SK-N-SH (cell line): ENCODE measurements around the gene ARFGAP1. TPM values are rescaled to one million over a fixed set of nuclear protein-coding genes. Genes with fewer than 3 reads are reported as not detected.

Experiments used
- CTCF ChIA-PET: fragments of 300-600, 350-600 bp; formaldehyde crosslinking; extraction: SDS; loops from one replicate; lab custom pipeline; 2021; lab: Yijun Ruan, JAX
- POLR2A ChIA-PET: fragments of 350-600 bp; sonication (Branson Sonifier 250); formaldehyde crosslinking; extraction: SDS; loops from one replicate; lab custom pipeline; 2020; ENCODE audit warnings: antibody characterized with exemption, inconsistent platforms; lab: Yijun Ruan, JAX
- DNase-seq: peaks from one replicate; pipeline ENCODE4 v3.0.0; 2012
- H2AFZ ChIP-seq: fragments of 200-600 bp; sonication (generic); 2 replicates; pipeline ENCODE4 v1.8.1; 2016; ENCODE audit warnings: antibody characterized with exemption, mild to moderate bottlenecking, low read depth
- H3F3A ChIP-seq: fragments of 200-600 bp; sonication (generic); replicated peaks from 2 replicates; pipeline ENCODE3; 2016; ENCODE audit warnings: antibody characterized with exemption, mild to moderate bottlenecking; ENCODE audit not compliant: insufficient read depth
- H3K27ac ChIP-seq, 2 experiments: fragments of 200-500 bp in 1 of 2; fragments of 200-600 bp in 1 of 2; sonication (Bioruptor generic) in 1 of 2; sonication (generic), shearing (Covaris generic) in 1 of 2; 2 replicates each; pipeline versions ENCODE4 v1.5.1 to v1.6.1; 2014 to 2016; ENCODE audit warnings: low read depth in 2 of 2, inconsistent platforms in 1 of 2, low read length in 1 of 2, mild to moderate bottlenecking in 1 of 2, mixed read lengths in 1 of 2
- H3K27me3 ChIP-seq: fragments of 200-600 bp; sonication (generic), shearing (Covaris generic); 2 replicates; pipeline ENCODE4 v1.6.1; 2016; ENCODE audit warnings: mixed run types; ENCODE audit not compliant: insufficient read depth
- H3K36me3 ChIP-seq, 2 experiments: fragments of 200-500 bp in 1 of 2; fragments of 200-600 bp in 1 of 2; sonication (Bioruptor generic) in 1 of 2; sonication (generic) in 1 of 2; replicated peaks in 1 of 2; 2 replicates each; pipeline versions ENCODE3 to v1.5.1; 2014 to 2016; ENCODE audit warnings: low read length in 1 of 2, mild to moderate bottlenecking in 1 of 2; ENCODE audit not compliant: insufficient read depth in 2 of 2, control insufficient read depth in 1 of 2
- H3K4me1 ChIP-seq, 2 experiments: fragments of 200-500 bp in 1 of 2; fragments of 200-600 bp in 1 of 2; sonication (Bioruptor generic) in 1 of 2; sonication (generic), shearing (Covaris generic) in 1 of 2; 2 replicates each; pipeline versions ENCODE4 v1.5.1 to v1.6.1; 2014 to 2016; ENCODE audit warnings: low read depth in 1 of 2, low read length in 1 of 2, mixed run types in 1 of 2; ENCODE audit not compliant: insufficient read depth in 2 of 2, control insufficient read depth in 1 of 2
- H3K4me2 ChIP-seq: fragments of 200-600 bp; sonication (generic), shearing (Covaris generic); 2 replicates; pipeline ENCODE4 v1.6.1; 2017; ENCODE audit warnings: mixed run types
- H3K4me3 ChIP-seq, 2 experiments: fragments of 200-500 bp in 1 of 2; fragments of 200-600 bp in 1 of 2; sonication (Bioruptor generic) in 1 of 2; sonication (generic), shearing (Covaris generic) in 1 of 2; 2 replicates each; pipeline versions ENCODE4 v1.5.1 to v1.8.1; 2014 to 2016; ENCODE audit warnings: low read depth in 2 of 2, inconsistent platforms in 1 of 2, low read length in 1 of 2, mild to moderate bottlenecking in 1 of 2, mixed read lengths in 1 of 2, moderate library complexity in 1 of 2
- H3K79me2 ChIP-seq: fragments of 200-600 bp; sonication (generic); 2 replicates; pipeline ENCODE4 v1.8.1; 2017; ENCODE audit warnings: mild to moderate bottlenecking; ENCODE audit not compliant: insufficient read depth
- H3K9ac ChIP-seq: fragments of 200-600 bp; sonication (generic); 2 replicates; pipeline ENCODE4 v1.6.1; 2017; ENCODE audit warnings: mixed run types
- H3K9me2 ChIP-seq: fragments of 200-600 bp; sonication (generic); 2 replicates; pipeline ENCODE4 v1.6.1; 2017; ENCODE audit warnings: mixed run types
- H3K9me3 ChIP-seq: fragments of 200-600 bp; sonication (generic); 2 replicates; pipeline ENCODE4 v1.6.1; 2017; ENCODE audit warnings: mixed run types, mild to moderate bottlenecking, moderate library complexity
- H4K20me1 ChIP-seq: fragments of 200-600 bp; sonication (generic); 2 replicates; pipeline ENCODE4 v1.6.1; 2017; ENCODE audit warnings: mild to moderate bottlenecking, mixed run types; ENCODE audit not compliant: insufficient read depth
- CHD2 ChIP-seq: fragments of 150-350 bp; IDR thresholded peaks from 2 replicates; pipeline ENCODE4 v1.6.1; 2018; ENCODE audit warnings: low read length; ENCODE audit not compliant: partially characterized antibody
- CTCF ChIP-seq: fragments of 200-600 bp; sonication (generic); IDR thresholded peaks from 2 replicates; pipeline ENCODE4 v1.6.1; 2017; ENCODE audit warnings: antibody characterized with exemption, mild to moderate bottlenecking, moderate library complexity
- EP300 ChIP-seq, 2 experiments: IDR thresholded peaks; 2 replicates each; pipeline versions ENCODE4 v1.4.0 to v1.6.1; 2012; ENCODE audit warnings: borderline replicate concordance in 1 of 2, low read depth in 1 of 2, low read length in 1 of 2
- GATA2 ChIP-seq: sonication (generic); formaldehyde crosslinking; IDR thresholded peaks from 2 replicates; pipeline ENCODE4 v1.5.0; 2020; ENCODE audit warnings: mild to moderate bottlenecking, missing genetic modification reagents
- MXI1 ChIP-seq: IDR thresholded peaks from 2 replicates; pipeline ENCODE4 v1.6.1; 2012; ENCODE audit warnings: mild to moderate bottlenecking, low read depth, low read length, improper control_type of control experiment
- NFIC ChIP-seq: IDR thresholded peaks from 2 replicates; pipeline ENCODE4 v1.4.0; 2012; ENCODE audit warnings: borderline replicate concordance
- NRF1 ChIP-seq: IDR thresholded peaks from 2 replicates; pipeline ENCODE4 v1.6.1; 2012; ENCODE audit warnings: low read depth, mild to moderate bottlenecking, low read length
- POLR2AphosphoS5 ChIP-seq: IDR thresholded peaks from 2 replicates; pipeline ENCODE4 v1.6.1; 2012; ENCODE audit warnings: low read depth, low read length
- RFX5 ChIP-seq: IDR thresholded peaks from 2 replicates; pipeline ENCODE4 v1.6.1; 2012; ENCODE audit warnings: mild to moderate bottlenecking, improper control_type of control experiment, low read length
- TEAD4 ChIP-seq: IDR thresholded peaks from 2 replicates; pipeline ENCODE4 v1.4.0; 2012; ENCODE audit warnings: mild to moderate bottlenecking, borderline replicate concordance; ENCODE audit not compliant: insufficient read depth
- ZBTB33 ChIP-seq: IDR thresholded peaks from 2 replicates; pipeline ENCODE4 v1.4.0; 2012; ENCODE audit warnings: low read depth, borderline replicate concordance
- WGBS: methylation state at CpG from one replicate; pipeline ENCODE4 v1.1.6; 2017; ENCODE audit warnings: low lambda C conversion rate; 5-methylcytosine and 5-hydroxymethylcytosine counted together
- polyA plus RNA-seq, 3 experiments: library from polyadenylated mRNA; depleted of rRNA; stranded (reverse); fragments of >200 nt; gene quantifications; 2 replicates each; pipeline ENCODE4 v1.2.3, GENCODE V29; 2012

Gene ARFGAP1
- polyA plus RNA-seq, 1 of the 3 experiments (the other 2 are of a cell fraction) = 72.7 TPM

GRCh38 chr20:63224412-63225081, 48.1 kb upstream of the ARFGAP1 start:
- CTCF ChIA-PET = interaction anchor here (0.9 to 5.2 kb wide), 34 partner anchors 8 to 223 kb away, joined by 3 to 168 read pairs (median 7); partner anchors contain the start of genes ARFGAP1, BIRC7, COL20A1 and NKAIN4

More at GRCh38 chr20:63224412-63225081, 48.1 kb upstream of the ARFGAP1 start:
- Histone ChIP-seq H3K27me3 (0 out of 2 replicates have a peak, but pooled peaks cover 6% of the 10 kb centered on the region), H3K36me3 (no peaks in the 10 kb centered on the region), H3K4me3 (no peak overlapping the region), H3K4me2 (no peak overlapping the region), H4K20me1 (no peaks in the 10 kb centered on the region), H3F3A (no peaks in the 10 kb centered on the region), H3K9me2 (no peaks in the 10 kb centered on the region), H3K9ac (no peak overlapping the region), H3K27ac (no peak overlapping the region), H3K79me2 (no peaks in the 10 kb centered on the region), H3K4me1 (peaks cover 0 to 17% of the 10 kb centered on the region in 2 experiments; a peak in 1 of 4 replicates), H3K9me3 (no peaks in the 10 kb centered on the region), H2AFZ (no peak overlapping the region)
- peak; percentile 78 for DNase-seq
- 82% methylated on average over 3 of the region's 16 CpGs for WGBS
- POLR2A ChIA-PET = interaction anchor here (0.7 kb wide), 1 partner anchor 64 kb away, joined by 4 read pairs; no protein-coding TSS in a partner anchor
- TF ChIP-seq NFIC (peak; percentile 70), CHD2 (no peak), CTCF (peak; percentile 33), RFX5 (no peak), MXI1 (peak; percentile 22; the same call in 1 of the 2 replicates), ZBTB33 (no peak), POLR2AphosphoS5 (no peak), EP300 (IDR thresholded peaks at IDR 0.05; ENCODE audit: borderline replicate concordance in 1 of 2, low read depth in 1 of 2, low read length in 1 of 2) (no peak), GATA2 (CRISPR knock-in tag) (no peak), NRF1 (no peak), TEAD4 (no peak)
